Islet precursor cell (in vitro differentiated cells): ENCODE measurements around the gene PLPP7.
"Not testable (repeated sequence)": the region's sequence is repeated elsewhere in the genome, so short reads cannot be mapped to it uniquely, and the experiment has no call there.

Experiments used
- DNase-seq: peaks from one replicate; pipeline ENCODE4 v3.0.0-alpha.2; 2018

Gene PLPP7

GRCh38 chr9:131307974-131308373, 18.5 kb downstream of the PLPP7 start:
- no peak for DNase-seq

DNA sequence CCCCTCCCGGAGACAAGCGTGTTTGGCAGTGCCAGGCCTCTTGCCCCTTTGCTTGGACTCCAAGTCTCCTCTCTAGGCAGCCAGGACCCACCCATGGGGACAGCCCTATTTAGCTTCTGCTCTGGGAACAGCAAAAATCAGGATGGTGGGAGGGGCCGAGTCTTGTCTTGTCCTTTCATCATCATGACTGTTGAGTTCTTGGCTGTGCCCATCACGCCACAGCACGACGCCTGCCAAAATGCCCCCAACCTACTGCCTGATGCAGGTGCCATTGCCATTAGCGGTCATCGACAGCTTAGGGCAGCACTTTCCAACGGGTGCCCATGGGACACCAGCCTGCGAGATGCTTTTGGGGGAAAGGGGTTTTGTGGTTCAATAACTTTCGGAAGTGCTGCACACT, 18.9 kb downstream of the PLPP7 start:
- DNase-seq, result no peak

GRCh38 chr9:131308906-131309529, 19.5 kb downstream of the PLPP7 start:
- no peak for DNase-seq

DNA sequence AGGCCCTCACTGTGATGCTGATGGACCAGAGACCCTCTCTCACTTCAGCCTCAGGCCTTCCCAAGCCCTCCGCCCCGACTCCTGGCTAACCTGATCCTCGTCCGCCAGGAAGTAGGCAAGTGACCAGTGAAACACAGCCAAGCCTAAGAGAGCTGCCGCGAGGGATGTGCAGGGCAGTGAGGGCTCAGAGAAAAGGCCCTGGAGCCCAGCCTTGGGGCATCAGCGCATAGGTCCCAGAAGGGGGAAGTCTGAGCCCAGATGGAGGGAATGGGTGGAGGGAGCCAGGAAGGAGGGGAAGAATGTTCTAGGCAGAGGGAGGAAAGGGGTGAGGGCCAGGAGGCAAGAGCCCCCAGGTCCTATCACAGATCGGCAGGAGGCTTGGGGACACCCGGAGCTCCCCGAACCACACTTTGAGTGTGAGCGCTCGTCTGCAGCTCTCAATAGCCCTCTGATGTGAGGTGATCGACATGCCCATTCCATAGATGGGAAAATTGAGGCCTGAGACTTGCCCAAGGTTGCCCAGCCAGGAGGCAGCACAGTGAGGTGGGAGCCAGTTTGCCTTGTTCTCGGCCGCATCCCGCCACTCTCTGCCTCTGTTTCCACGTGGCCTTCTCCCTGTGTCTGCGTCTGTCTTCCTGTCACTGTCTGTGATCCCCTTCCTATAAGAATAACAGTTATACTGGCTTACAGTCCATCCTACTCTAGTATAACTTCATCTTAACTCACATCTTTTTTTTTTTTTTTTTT, 20.2 kb downstream of the PLPP7 start:
- no peak for DNase-seq

GRCh38 chr9:131310833-131311554, 21.5 kb downstream of the PLPP7 start:
- DNase-seq, result no peak

DNA sequence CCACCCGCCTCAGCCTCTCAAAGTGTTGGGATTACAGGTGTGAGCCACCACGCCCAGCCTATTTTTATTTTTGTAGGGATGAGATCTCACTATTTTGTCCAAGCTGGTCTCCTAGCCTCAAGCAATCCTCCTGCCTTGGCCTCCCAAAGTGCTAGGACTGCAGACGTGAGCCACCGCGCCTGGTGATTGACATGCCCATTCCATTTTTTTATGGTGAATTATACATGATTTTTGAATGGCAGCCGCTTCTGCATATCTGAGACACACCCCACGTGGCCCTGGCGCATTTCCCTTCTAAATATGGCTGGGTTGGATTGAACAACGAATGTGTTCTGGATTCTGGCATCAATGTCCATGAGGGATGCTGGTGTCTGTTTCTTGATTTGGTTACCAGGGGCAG, 22.7 kb downstream of the PLPP7 start:
- DNase-seq, result no peak

- no peak for DNase-seq
Observed at GRCh38 chr9:131312822-131313770, 23.6 kb downstream of the PLPP7 start.

DNA sequence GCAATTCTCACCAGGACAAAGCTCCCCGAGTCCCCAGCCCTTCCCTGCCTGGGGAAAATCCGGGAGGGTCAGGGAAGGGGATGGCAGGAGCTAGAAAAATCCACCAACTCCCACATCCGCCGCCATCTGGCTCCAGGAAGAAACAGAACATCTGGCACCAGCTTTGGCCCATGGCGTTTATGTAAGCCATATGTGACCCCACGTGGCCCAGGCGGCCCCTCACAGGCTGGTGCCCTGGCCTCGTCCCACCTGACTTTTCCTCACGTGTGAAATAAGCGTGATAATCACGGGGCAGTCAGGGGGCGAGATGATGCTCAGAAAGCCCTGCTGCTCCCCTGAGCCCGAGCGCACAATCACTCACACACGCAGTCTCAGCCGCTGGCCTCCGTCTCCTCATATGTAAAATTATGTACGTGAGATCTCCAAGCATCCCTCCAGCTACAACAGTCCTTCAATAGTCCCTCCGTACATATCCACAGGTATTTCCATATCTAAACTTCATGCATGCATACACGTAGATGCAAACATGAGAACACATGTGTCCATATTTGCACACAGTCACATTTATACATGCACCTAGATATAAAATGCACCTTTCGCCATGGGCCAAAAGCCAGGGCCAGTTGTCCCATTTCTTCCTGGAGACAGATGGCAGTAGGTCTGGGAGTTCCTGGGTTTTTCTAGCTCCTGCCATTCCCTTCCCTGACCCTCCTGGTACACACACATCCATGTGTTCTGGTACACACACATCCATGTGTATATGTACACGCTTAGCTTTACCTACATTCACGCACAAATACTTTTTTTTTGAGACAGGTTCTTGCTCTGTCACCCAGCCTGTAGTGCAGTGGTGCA, 28.9 kb downstream of the PLPP7 start:
- no peak for DNase-seq

DNA sequence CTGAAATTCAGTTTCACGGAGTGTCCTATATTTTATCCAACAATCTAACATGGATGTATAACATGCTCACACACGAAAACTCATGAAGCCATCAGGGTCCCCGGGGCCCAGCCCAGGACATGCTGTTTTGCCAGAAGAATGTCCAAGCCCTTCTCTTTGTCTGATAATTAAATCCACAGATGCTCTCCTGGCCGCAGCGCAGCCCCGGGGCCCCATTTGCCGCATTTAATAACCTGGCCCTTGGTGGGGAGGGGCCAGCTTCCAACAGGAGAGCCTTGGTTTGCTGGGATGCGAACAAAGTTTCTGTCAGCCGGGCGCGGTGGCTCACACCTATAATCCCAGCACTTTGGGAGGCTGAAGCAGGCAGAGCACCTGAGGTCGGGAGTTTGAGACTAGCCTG, 30.0 kb downstream of the PLPP7 start:
- DNase-seq, result no peak

GRCh38 chr9:131320031-131320685, 30.6 kb downstream of the PLPP7 start:
- DNase-seq, result no peak

DNA sequence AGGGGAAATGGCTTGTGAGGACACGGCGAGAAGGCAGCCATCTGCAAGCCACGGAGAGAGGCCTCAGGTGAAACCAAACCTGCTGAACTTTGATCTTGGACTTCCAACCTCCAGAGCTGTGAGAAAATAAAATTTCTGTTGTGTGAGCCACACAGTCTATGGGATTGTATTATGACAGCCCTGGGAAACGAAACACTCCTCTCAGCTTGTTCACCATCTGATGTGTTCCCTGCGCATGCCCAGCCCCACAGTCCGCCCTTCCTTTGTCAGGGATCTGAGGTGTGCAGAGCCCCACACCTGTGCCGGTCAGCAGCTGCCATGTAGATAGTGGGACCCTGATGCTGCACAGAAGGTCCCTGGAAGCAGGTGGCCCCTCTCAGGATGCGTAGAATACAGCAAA, 34.1 kb downstream of the PLPP7 start:
- DNase-seq, result no peak

- no peak for DNase-seq
Observed at GRCh38 chr9:131324736-131325679, 35.5 kb downstream of the PLPP7 start.

DNA sequence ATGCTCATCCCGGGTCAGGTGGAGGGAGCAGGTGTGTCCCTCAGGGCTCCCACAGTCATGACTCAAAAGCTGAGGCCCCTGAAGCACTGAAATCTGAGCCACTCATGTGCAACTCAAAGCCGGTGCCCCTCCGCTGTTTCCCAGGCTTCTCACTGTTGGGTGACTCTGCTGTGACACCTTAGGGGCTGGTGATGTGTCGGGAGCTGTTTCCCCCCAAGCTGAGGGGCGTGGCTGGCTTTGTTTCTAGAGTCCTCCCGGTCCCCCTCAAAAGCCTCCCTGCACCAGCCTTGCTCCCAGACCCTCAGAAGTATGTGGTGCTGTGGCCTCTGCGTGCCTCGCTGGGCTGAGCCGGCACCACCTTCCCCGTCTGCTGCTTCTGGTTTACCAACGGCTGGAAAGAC, 39.7 kb downstream of the PLPP7 start:
- no peak for DNase-seq

GRCh38 chr9:131330814-131331600, 41.5 kb downstream of the PLPP7 start:
- DNase-seq, result peak; percentile 74

- not testable (repeated sequence) for DNase-seq
Observed at GRCh38 chr9:131331996-131332395, 42.5 kb downstream of the PLPP7 start.

DNA sequence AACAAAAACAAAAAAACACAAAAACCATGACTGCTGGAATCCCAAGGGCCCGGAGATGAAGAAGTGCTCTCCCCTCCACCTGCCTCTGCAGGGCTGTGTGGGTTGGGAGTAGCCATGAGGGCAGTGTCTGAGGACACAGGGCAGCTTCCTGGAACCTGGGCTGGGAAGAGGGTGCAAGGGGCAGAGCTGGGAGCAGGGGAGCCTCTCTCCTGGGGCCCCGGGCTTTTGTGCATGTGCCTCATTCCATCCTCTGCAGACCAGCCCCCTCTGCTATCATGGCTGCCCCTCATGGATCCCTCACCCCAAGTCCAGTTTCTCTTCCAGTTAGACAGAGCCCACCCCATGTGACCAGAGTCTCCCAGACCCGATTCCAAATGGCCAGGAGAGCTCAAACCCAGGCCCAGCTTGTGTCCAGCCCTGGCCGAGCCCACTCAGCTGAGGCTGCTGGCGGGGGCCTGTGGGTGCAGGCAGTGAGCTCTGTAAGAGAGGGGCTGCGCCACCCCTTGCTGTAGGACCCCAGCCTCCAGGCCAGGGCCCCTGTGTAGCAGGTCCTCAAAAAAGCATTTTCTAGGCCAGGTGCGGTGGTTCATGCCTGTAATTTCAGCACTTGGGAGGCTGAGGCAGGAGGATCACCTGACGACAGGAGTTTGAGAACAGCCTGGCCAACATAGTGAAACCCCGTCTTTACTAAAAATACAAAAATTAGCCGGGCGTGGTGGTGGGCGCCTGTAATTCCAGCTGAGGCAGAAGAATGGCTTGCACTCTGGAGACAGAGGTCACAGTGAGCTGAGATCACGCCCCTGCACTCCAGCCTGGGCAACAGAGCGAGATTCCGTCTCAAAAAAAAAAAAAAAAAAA, 44.5 kb downstream of the PLPP7 start:
- no peak for DNase-seq

DNA sequence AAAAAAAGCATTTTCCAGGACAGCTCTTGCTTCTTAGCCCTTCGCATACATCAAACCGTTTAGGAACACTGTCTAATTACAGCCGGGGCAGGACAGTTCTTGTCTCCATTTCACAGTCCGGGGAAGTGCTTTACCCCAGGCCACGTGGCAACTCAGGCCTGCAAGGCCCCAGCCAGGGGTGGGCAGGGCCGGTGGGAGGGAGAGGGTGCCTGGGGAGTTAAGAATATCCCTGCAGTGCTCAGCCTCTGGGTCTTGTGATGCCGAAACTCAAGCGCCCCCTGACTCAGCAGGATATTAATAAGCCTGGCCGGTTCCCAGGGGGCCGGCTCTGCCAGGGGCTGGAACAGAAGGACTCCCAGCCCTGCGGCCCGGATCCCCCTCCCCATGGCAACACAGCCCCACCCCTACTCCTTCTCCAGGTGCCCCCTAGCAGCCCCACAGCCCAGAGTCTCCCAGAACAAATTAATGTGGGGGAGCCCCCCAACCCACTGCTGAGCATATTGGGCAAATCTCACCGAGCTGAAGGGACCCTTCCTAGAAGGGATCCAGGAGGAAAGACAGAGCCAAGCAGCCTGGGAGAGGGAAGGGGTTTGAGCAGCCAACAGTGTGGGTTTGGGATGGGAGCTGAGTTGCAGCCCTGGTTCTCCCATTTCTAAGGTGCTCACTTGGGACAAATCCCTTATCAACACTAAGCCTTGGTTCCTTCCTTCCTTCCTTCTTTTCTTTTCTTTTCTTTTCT, 45.3 kb downstream of the PLPP7 start:
- no peak for DNase-seq

DNA sequence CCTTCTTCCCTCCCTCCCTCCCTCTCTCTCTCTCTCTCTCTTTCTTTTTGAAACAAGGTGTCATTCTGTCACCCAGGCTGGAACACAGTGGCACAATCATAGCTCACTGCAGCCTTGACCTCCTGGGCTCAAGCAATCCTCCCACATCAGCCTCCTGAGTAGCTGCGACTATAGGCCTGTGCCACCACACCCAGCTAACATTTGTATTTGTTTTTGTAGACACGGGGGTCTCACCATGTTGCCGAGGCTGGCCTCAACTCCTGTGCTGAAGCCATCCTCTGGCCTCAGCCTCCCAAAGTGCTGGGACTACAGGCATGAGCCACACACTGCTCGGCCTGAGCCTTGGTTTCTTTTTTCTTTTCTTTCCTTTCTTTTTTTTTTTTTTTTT, 45.8 kb downstream of the PLPP7 start:
- no peak for DNase-seq
